CD8-positive, alpha-beta memory T cell (primary cell): ENCODE data around the gene HSP90AB1. TPM values are rescaled to one million over a fixed set of nuclear protein-coding genes. Genes with fewer than 3 reads are reported as not detected.
A peak's percentile ranks its signal among the peaks of the same experiment; 100 is the strongest.

Experiments used
- CTCF ChIA-PET: fragments of 350-600 bp; sonication (Branson Sonifier 250); formaldehyde crosslinking; loops from one replicate; lab custom pipeline; 2021; ENCODE audit warnings: antibody characterized with exemption; lab: Charles Lee
- POLR2A ChIA-PET: fragments of 350-600 bp; sonication (Branson Sonifier 250); formaldehyde crosslinking; loops from one replicate; lab custom pipeline; 2021; ENCODE audit warnings: antibody characterized with exemption; lab: Charles Lee
- DNase-seq, 5 donors: peaks; one replicate each; pipeline versions ENCODE4 v3.0.0 to v3.0.0-alpha.2; 2020 to 2022; ENCODE audit warnings: mixed read lengths in 1 of 5
- H3K27ac ChIP-seq: one replicate; pipeline ENCODE4 v1.7.0; 2013; ENCODE audit warnings: low read depth, mild to moderate bottlenecking, low read length, moderate library complexity
- H3K27me3 ChIP-seq: 2 replicates; pipeline ENCODE4 v1.7.0; 2013; ENCODE audit warnings: low read length, mild to moderate bottlenecking; ENCODE audit not compliant: insufficient read depth, poor library complexity, severe bottlenecking
- H3K36me3 ChIP-seq: 2 replicates; pipeline ENCODE4 v1.7.0; 2013; ENCODE audit warnings: mild to moderate bottlenecking, low read length, moderate library complexity; ENCODE audit not compliant: insufficient read depth
- H3K4me1 ChIP-seq: 2 replicates; pipeline ENCODE4 v1.7.0; 2013; ENCODE audit warnings: mild to moderate bottlenecking, low read length, moderate library complexity; ENCODE audit not compliant: insufficient read depth
- H3K4me3 ChIP-seq: 2 replicates; pipeline ENCODE4 v1.7.0; 2013; ENCODE audit warnings: mild to moderate bottlenecking, low read length
- H3K9me3 ChIP-seq: 2 replicates; pipeline ENCODE4 v1.7.0; 2013; ENCODE audit warnings: mild to moderate bottlenecking, low read length
- H3K27ac Mint-ChIP-seq, 8 donors: one replicate each; pipeline ENCODE4 v1.8.0; 2020 to 2021; ENCODE audit warnings: mixed read lengths in 8 of 8, mild to moderate bottlenecking in 6 of 8, inconsistent platforms in 3 of 8, moderate library complexity in 3 of 8
- H3K27me3 Mint-ChIP-seq, 2 donors: one replicate each; pipeline ENCODE4 v1.8.0; 2020 to 2021; ENCODE audit warnings: mixed read lengths in 2 of 2, mild to moderate bottlenecking in 1 of 2, moderate library complexity in 1 of 2
- H3K36me3 Mint-ChIP-seq, 3 donors: one replicate each; pipeline ENCODE4 v1.8.0; 2020 to 2021; ENCODE audit warnings: mixed read lengths in 3 of 3, inconsistent platforms in 1 of 3, mild to moderate bottlenecking in 1 of 3
- H3K4me1 Mint-ChIP-seq, 3 donors: one replicate each; pipeline ENCODE4 v1.8.0; 2020 to 2021; ENCODE audit warnings: mixed read lengths in 3 of 3, inconsistent platforms in 1 of 3, mild to moderate bottlenecking in 1 of 3
- H3K4me3 Mint-ChIP-seq, 7 donors: one replicate each; pipeline ENCODE4 v1.8.0; 2020 to 2021; ENCODE audit warnings: mixed read lengths in 7 of 7, mild to moderate bottlenecking in 6 of 7, moderate library complexity in 4 of 7, inconsistent platforms in 2 of 7
- H3K9me3 Mint-ChIP-seq, 5 donors: one replicate each; pipeline ENCODE4 v1.8.0; 2020 to 2022; ENCODE audit warnings: mixed read lengths in 5 of 5, mild to moderate bottlenecking in 3 of 5, moderate library complexity in 2 of 5, inconsistent platforms in 1 of 5
- polyA plus RNA-seq: library from polyadenylated mRNA; unstranded; fragments of 300-500 nt; fragmentation: Illumina TruSeq; gene quantifications from one replicate; pipeline ENCODE4 v1.2.3, GENCODE V29; 2021
- total RNA-seq, 2 experiments: library from RNA; stranded (reverse); gene quantifications; one replicate each; pipeline ENCODE4 v1.2.3, GENCODE V29; 2021

Gene HSP90AB1
- total and polyA plus RNA-seq, 3 experiments from 2014 or later: 460 to 2,400 (median 2,387) TPM

DNA sequence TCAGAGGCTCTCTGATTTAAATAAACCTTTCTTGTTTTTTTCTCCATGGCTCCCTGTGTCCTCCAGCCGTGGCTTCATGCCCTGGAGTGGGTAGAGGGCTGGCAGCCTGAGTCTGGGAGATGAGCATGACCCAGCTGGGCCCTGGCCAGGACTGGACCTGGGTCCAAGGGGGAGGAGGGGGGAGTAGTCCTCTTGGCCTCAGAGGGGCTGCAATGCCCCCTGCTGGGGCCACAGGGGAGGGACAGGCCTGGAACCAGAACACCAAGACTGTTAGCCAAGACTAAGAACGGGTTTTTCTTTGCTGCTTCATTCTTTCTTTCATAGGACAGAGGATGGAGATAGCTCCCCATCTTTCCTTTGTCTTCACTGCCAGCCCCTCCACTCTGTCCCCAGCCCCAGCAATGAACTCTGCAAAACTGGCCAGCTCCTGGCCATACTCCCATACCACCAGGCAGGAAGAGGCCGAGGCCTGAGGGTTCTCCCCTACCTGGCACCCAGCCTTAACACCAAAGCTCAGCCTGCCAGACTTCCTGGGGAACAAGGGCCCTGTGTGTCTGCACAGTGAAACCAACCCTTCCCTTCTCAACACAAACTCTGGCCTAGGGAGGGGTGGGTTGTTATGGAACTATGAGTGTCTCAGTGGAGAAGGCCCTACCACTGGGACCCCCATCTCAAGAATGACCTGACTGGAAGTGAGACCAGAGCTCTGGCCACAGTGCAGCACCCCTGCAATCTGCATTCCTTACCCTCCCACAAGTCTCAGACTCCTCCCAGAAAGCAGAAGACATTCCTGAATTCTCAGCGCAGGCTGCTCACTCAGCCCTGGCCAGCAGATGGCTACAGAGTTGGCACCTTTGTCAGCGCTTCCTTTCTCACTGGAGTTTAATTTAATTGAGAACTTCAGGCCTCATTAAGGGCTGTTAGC, 12.5 kb upstream of the HSP90AB1 start:
- CTCF ChIA-PET: interaction anchor here (0.6 to 6.3 kb wide), 9 partner anchors 10 to 664 kb away, joined by 3 to 69 read pairs (median 5); partner anchors contain the start of genes HSP90AB1, SLC29A1 and SLC35B2
- peak overlapping the region in 1 of 8 donors; percentile 22 for H3K27ac Mint-ChIP-seq

DNA sequence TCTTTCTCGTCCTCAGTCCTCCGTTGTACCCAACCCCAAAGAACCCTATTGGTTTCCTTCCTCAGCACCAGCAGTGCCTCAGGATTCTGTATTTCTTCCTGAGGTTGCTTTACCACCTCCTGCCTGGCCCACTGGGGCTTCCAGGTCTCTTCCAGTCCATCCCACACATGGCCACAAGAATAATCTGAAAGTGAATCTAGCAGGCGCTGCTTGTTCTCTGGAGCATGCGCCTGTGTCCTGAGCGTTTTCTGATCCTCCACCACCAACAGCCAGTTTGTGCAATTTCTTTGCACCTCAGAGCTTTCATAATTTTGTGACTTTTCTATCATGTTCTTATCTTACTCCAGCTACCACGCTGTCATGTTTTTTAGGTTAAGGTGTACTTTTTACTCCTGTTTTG, 11.6 kb upstream of the HSP90AB1 start:
- Mint-ChIP-seq H3K36me3 (peaks cover 0 to 3% (median 0%) of the 10 kb centered on the region in 3 donors), H3K27ac (peak overlapping the region in 1 of 8 donors; percentile 21), H3K27me3 (peaks cover 0 to 2% of the 10 kb centered on the region in 2 donors), H3K4me3 (peak overlapping the region in 2 of 7 donors; percentile 42 to 45), H3K4me1 (peaks cover 10 to 15% (median 10%) of the 10 kb centered on the region in 3 donors), H3K9me3 (no peaks in the 10 kb centered on the region)
- POLR2A ChIA-PET: interaction anchor here (1.4 kb wide), 1 partner anchor 11 kb away, joined by 4 read pairs; the partner anchor contains the start of gene HSP90AB1
- H3K4me3 ChIP-seq: no peak overlapping the region
- CTCF ChIA-PET: interaction anchor here (1.2 to 6.3 kb wide), 7 partner anchors 9 to 63 kb away, joined by 3 to 69 read pairs (median 9); partner anchors contain the start of genes HSP90AB1, SLC29A1 and SLC35B2
- H3K36me3 ChIP-seq: no peaks in the 10 kb centered on the region
- H3K4me1 ChIP-seq: peaks cover 12% of the 10 kb centered on the region
- no peak overlapping the region for H3K27ac ChIP-seq
- H3K9me3 ChIP-seq: no peaks in the 10 kb centered on the region
- no peak for DNase-seq
- no peaks in the 10 kb centered on the region for H3K27me3 ChIP-seq

More for the DNA sequence above, 12.5 kb upstream of the HSP90AB1 start:
- Histone ChIP-seq H3K4me3 (no peak overlapping the region), H3K27ac (no peak overlapping the region), H3K4me1 (peaks cover 12% of the 10 kb centered on the region), H3K36me3 (no peaks in the 10 kb centered on the region), H3K27me3 (no peaks in the 10 kb centered on the region), H3K9me3 (no peaks in the 10 kb centered on the region)
- POLR2A ChIA-PET: interaction anchor here (1.0 to 1.4 kb wide), 2 partner anchors 10 to 12 kb away, joined by 3 to 4 read pairs; partner anchors contain the start of gene HSP90AB1
- Mint-ChIP-seq H3K36me3 (peaks cover 0 to 3% (median 0%) of the 10 kb centered on the region in 3 donors), H3K9me3 (no peaks in the 10 kb centered on the region), H3K27me3 (peaks cover 0 to under 1% of the 10 kb centered on the region in 2 donors), H3K4me3 (peak overlapping the region in 1 of 7 donors; percentile 45), H3K4me1 (peaks cover 10 to 15% (median 10%) of the 10 kb centered on the region in 3 donors)
- no peak for DNase-seq

DNA sequence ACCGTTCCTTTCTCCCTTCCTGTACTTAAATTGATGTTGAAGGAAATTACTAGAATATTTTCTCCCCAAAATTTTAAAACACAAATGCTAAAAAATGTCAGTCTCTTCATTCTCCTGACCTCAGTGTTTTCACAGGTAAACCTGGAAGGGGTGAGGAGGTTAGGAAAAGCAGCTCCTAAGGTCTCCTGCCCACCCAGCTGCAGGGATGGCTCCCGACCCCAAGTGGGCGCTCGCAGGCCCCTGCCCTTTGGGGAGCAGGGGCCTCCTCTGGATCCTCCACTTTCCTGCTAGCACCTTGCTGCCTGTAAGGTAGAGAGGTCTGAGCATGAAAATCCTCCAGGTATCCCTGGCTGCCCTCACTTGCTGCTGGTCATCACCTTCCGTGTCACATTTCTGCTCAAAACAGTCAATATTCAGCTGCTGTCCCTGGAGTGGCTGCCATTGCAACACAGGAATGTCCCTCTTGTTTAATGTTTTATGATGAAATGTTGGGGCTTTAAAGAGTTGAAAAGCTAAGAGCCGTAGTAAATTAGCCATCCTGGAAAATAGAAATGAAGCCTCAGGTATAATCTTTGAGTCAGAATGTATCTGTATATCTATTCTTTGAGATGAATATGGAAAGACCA, 10.9 kb upstream of the HSP90AB1 start:
- H3K36me3 Mint-ChIP-seq: peaks cover 0 to 3% (median 0%) of the 10 kb centered on the region in 3 donors
- peaks cover 12% of the 10 kb centered on the region for H3K4me1 ChIP-seq
- H3K27me3 Mint-ChIP-seq: peaks cover 0 to 2% of the 10 kb centered on the region in 2 donors
- H3K4me3 ChIP-seq: no peak overlapping the region
- no peaks in the 10 kb centered on the region for H3K27me3 ChIP-seq
- no peak overlapping the region for H3K27ac ChIP-seq
- H3K36me3 ChIP-seq: no peaks in the 10 kb centered on the region
- peaks cover 10 to 15% (median 10%) of the 10 kb centered on the region in 3 donors for H3K4me1 Mint-ChIP-seq
- CTCF ChIA-PET: interaction anchor here (0.6 to 6.3 kb wide), 6 partner anchors 11 to 63 kb away, joined by 3 to 69 read pairs (median 10); partner anchors contain the start of genes HSP90AB1, SLC29A1 and SLC35B2
- DNase-seq: no peak
- peak overlapping the region in 1 of 8 donors; percentile 72 for H3K27ac Mint-ChIP-seq
- no peaks in the 10 kb centered on the region for H3K9me3 ChIP-seq
- H3K9me3 Mint-ChIP-seq: no peaks in the 10 kb centered on the region
- POLR2A ChIA-PET: interaction anchor here (0.6 to 1.4 kb wide), 2 partner anchors 10 to 39 kb away, joined by 3 to 4 read pairs; partner anchors contain the start of gene HSP90AB1
- H3K4me3 Mint-ChIP-seq: peak overlapping the region in 2 of 7 donors; percentile 19 to 69

DNA sequence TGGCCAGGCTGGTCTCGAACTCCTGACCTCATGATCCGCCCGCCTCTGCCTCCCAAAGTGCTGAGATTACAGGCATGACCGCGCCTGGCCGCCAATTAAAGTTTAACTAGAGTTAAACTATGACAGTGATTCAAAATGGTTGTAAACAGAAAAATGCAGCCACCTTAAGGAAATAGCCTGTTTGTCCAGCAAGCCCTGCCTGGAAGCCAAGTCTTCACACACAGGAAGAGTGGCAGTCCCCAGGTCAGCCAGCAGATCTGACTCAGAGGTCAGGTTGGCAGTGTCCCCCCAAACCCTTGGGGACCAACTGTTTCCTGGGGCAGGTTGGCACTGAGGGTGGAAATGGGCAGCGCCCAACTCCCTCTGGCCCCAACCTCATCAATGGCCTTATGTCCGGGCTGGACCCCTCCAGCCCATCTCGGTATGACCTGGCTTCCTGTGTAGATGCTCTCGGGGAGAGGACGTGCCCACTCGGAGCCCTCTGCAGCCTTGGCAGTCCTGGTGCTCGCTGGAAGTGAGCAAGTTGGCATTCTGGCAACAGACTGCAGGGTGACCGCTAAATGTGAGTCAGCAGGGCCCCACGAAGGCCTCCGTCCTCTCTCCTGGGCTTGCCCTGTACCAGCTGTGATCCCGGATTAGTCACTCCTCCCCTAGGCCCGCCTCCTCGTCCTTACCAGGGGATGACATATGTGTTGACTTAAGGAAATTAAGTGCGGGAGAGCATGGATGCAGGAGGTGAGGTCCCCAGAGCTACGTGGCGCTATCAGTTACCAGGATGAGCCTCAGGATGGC, 9.7 kb upstream of the HSP90AB1 start:
- H3K36me3 Mint-ChIP-seq: peaks cover 0 to 3% (median 0%) of the 10 kb centered on the region in 3 donors
- Histone ChIP-seq H3K27me3 (no peaks in the 10 kb centered on the region), H3K4me3 (peak overlapping the region; percentile 77), H3K36me3 (no peaks in the 10 kb centered on the region), H3K4me1 (peaks cover 12% of the 10 kb centered on the region), H3K27ac (peak overlapping the region; percentile 87), H3K9me3 (no peaks in the 10 kb centered on the region)
- H3K27ac Mint-ChIP-seq: peak overlapping the region; percentile 63 to 98 (median 96)
- no peaks in the 10 kb centered on the region for H3K9me3 Mint-ChIP-seq
- peak in 3 of 5 donors; percentile 61 to 81 (median 71) for DNase-seq
- POLR2A ChIA-PET: interaction anchor here (0.6 to 2.1 kb wide), 5 partner anchors 10 to 1183 kb away, joined by 3 to 18 read pairs (median 3); partner anchors contain the start of genes CUL7, HSP90AB1 and SLC29A1
- H3K27me3 Mint-ChIP-seq: peaks cover 0 to 2% of the 10 kb centered on the region in 2 donors
- H3K4me3 Mint-ChIP-seq: peak overlapping the region; percentile 84 to 95 (median 89)
- peaks cover 10 to 15% (median 10%) of the 10 kb centered on the region in 3 donors for H3K4me1 Mint-ChIP-seq
- CTCF ChIA-PET: interaction anchor here (0.9 to 6.3 kb wide), 17 partner anchors 10 to 141 kb away, joined by 3 to 69 read pairs (median 5); partner anchors contain the start of genes HSP90AB1, SLC29A1 and SLC35B2

DNA sequence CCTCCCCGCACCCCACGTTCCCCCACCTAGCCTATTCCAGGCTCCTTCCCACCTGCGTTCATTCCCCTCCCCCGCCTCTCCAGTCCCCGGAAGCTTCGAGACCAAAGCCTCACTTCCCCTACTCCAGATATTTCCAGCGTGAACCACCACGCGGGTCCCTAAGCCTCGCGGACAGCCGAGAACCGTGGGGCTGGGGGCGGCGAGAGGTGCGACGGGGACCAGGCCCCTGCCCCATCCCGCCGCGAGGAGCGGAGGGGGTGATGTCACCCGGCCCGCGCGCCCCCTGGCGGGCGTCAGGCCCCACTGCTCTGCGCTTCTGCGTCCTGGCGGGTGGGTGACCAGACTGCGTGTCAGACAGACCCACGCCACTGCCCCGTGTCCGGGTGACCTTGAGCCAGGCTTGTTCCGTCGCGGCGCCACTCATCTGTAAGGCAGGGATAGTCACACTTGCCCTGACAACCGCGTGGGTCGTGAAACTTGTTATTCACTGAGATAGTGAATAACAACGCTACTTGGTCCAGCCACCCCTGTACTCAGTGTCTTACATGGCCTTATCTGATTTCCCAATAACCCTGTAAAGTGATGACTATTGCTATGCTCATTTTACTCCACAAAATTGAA, 9.0 kb upstream of the HSP90AB1 start:
- peaks cover 0 to 2% of the 10 kb centered on the region in 2 donors for H3K27me3 Mint-ChIP-seq
- DNase-seq: peak; percentile 70 to 85 (median 76)
- ChIA-PET CTCF (interaction anchor here (0.9 to 6.3 kb wide), 16 partner anchors 9 to 141 kb away, joined by 3 to 69 read pairs (median 4); partner anchors contain the start of genes HSP90AB1, SLC29A1 and SLC35B2), POLR2A (interaction anchor here (0.6 to 2.1 kb wide), 5 partner anchors 9 to 1184 kb away, joined by 3 to 18 read pairs (median 3); partner anchors contain the start of genes CUL7, HSP90AB1 and SLC29A1)
- H3K36me3 Mint-ChIP-seq: peaks cover 0 to 3% (median 0%) of the 10 kb centered on the region in 3 donors
- H3K27me3 ChIP-seq: no peaks in the 10 kb centered on the region
- H3K4me3 ChIP-seq: peak overlapping the region; percentile 77
- peaks cover 12% of the 10 kb centered on the region for H3K4me1 ChIP-seq
- no peaks in the 10 kb centered on the region for H3K36me3 ChIP-seq
- peak overlapping the region; percentile 84 to 95 (median 89) for H3K4me3 Mint-ChIP-seq
- no peaks in the 10 kb centered on the region for H3K9me3 Mint-ChIP-seq
- peaks cover 10 to 15% (median 10%) of the 10 kb centered on the region in 3 donors for H3K4me1 Mint-ChIP-seq
- H3K27ac Mint-ChIP-seq: peak overlapping the region; percentile 63 to 98 (median 96)
- H3K9me3 ChIP-seq: no peaks in the 10 kb centered on the region
- peak overlapping the region; percentile 87 for H3K27ac ChIP-seq

DNA sequence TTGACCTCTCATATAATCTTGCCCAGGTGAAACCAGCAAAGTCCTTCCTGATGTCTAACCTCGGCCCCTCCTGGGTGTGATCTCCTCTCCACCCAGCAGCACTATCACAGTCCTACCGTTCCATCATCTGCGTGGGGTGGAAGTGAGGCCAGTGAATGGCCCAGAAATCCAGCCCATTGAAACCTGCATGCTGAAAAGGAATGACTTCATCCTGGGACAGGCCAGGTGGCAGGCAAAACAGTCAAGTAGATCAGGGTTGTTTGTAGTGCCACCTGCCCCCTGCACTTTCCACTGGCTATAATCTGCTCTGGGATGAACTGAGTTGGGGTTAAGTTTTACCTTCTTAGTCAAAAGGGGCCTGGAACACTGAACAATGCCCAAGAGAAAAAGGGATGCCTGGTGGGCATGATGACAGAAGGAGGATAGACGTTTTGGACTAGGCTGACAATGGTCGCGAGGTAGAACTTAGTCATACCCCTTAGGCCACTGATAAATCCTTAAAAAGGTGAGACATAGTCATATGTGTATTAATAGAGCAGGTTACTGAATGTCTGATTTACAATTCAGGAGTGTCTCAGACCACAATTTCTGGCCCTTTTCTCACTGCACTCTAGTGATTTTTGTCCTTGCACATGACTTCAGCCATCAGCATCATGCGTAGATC, 8.1 kb upstream of the HSP90AB1 start:
- no peak for DNase-seq
- CTCF ChIA-PET: interaction anchor here (1.6 to 6.3 kb wide), 4 partner anchors 8 to 60 kb away, joined by 4 to 69 read pairs (median 23); partner anchors contain the start of genes HSP90AB1 and SLC29A1
- POLR2A ChIA-PET: interaction anchor here (2.1 kb wide), 1 partner anchor 8 kb away, joined by 18 read pairs; the partner anchor contains the start of gene HSP90AB1
- Histone ChIP-seq H3K9me3 (no peaks in the 10 kb centered on the region), H3K27me3 (no peaks in the 10 kb centered on the region), H3K4me3 (no peak overlapping the region), H3K4me1 (peaks cover 12% of the 10 kb centered on the region), H3K36me3 (no peaks in the 10 kb centered on the region), H3K27ac (no peak overlapping the region)
- Mint-ChIP-seq H3K9me3 (no peaks in the 10 kb centered on the region), H3K27ac (peak overlapping the region in 7 of 8 donors; percentile 63 to 98 (median 96)), H3K4me3 (peak overlapping the region; percentile 84 to 95 (median 89)), H3K27me3 (peaks cover 0 to 2% of the 10 kb centered on the region in 2 donors), H3K4me1 (peaks cover 10 to 15% (median 10%) of the 10 kb centered on the region in 3 donors), H3K36me3 (peaks cover 0 to 3% (median 0%) of the 10 kb centered on the region in 3 donors)
